ENCODE data around the gene PPM1A. TPM values are rescaled to one million over a fixed set of nuclear protein-coding genes. Genes with fewer than 3 reads are reported as not detected.

PPM1A gene
- total and polyA plus RNA-seq, 9 of the 15 experiments (the other 6 are each of a cell fraction or from before 2014, with no cell fraction given) = 5.5 to 23.9 (median 15.2) TPM

DNA sequence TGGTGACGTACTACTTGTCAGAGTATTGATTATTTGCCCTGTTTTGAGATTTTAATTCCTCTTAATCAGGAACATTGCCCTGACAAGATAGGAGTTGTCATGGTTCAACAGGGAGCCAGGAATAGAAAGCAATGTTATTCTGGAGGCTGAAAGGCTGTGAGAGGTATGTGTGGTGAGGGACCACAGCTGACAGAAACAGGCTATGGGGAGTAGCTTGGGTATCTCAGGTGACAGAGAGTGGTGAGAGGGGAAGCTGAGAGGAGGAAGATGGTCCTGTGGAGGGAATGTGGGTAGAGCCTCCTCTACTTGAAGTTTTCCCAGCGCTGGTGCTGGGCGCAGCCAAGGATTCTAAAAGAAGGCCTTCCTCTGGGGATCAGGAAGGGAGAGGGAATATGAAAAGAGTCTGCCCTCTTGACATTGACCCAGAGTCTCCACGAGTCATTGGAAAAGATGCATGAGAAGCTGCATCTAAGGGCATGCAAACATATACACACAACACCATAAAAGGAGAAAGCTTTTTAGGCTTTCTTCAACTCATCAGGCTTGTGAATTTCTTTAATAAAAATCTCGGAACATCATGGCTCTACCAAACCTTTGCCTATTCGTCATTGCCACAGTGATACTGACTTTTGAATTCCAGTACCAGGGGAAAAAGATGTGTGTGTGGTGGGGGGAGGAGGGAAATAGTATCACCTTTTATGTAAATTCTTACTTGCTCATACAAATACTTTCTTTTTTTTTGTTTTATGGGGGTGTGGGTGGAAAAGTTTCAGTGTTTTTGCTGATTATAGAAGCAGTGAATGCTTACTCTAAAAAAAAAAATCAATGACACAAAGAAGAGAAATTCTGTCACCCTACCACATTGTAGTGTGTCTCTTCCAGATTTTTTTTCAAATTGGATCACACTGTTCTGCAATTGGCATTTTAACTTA is 43.9 kb upstream of the PPM1A start (continued):
- TF ChIP-seq, protein P1, sequence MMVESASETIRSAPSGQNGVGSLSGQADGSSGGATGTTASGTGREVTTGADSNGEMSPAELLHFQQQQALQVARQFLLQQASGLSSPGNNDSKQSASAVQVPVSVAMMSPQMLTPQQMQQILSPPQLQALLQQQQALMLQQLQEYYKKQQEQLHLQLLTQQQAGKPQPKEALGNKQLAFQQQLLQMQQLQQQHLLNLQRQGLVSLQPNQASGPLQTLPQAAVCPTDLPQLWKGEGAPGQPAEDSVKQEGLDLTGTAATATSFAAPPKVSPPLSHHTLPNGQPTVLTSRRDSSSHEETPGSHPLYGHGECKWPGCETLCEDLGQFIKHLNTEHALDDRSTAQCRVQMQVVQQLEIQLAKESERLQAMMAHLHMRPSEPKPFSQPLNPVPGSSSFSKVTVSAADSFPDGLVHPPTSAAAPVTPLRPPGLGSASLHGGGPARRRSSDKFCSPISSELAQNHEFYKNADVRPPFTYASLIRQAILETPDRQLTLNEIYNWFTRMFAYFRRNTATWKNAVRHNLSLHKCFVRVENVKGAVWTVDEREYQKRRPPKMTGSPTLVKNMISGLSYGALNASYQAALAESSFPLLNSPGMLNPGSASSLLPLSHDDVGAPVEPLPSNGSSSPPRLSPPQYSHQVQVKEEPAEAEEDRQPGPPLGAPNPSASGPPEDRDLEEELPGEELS (CRISPR knock-in tag; IDR thresholded peaks at IDR 0.05; ENCODE audit: borderline replicate concordance) = no peak
- TF ChIP-seq ESRRA (IDR thresholded peaks at IDR 0.05; ENCODE audit: borderline replicate concordance, low read depth) (no peak), CEBPG (CRISPR knock-in tag; IDR thresholded peaks at IDR 0.05) (no peak), CEBPG (tag; conservative IDR thresholded peaks at IDR 0.05 in 1 of 2, IDR thresholded peaks at IDR 0.05 in 1 of 2) (no peak)
- TF ChIP-seq, protein P2, sequence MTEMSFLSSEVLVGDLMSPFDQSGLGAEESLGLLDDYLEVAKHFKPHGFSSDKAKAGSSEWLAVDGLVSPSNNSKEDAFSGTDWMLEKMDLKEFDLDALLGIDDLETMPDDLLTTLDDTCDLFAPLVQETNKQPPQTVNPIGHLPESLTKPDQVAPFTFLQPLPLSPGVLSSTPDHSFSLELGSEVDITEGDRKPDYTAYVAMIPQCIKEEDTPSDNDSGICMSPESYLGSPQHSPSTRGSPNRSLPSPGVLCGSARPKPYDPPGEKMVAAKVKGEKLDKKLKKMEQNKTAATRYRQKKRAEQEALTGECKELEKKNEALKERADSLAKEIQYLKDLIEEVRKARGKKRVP (CRISPR knock-in tag; IDR thresholded peaks at IDR 0.05) = no peak

DNA sequence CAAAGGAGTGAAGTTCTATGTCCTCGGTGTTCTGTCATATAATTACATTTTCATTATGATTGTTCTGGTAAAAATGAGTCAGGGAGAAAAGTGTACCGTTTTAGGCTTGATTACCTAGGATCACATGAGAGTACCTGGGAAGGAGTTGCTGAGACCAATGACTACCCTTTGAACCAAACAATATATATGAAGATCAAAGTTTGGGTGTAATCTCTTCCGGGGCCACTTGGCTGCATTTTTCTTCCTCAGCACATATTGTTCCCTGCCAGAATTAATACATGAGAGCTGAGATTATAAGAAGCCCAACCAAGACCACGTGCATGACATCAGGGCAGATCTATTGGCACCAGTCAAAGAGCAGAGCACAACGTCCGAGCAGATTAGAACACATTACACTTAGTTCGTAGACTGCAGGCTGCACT is 42.8 kb upstream of the PPM1A start:
- no peak for FAIRE-seq
- Histone ChIP-seq H3K4me3 (no peak overlapping the region), H4K20me1 (replicated peaks; ENCODE audit: control insufficient read depth, insufficient read depth, low read length) (no peaks in the 10 kb centered on the region), H3K27ac (ENCODE audit: extremely low read depth, low read depth, low read length) (no peak overlapping the region), H3K9ac (ENCODE audit: insufficient read depth in 1 of 2, low read depth in 2 of 2, low read length in 2 of 2) (no peak overlapping the region), H3K9me1 (ENCODE audit: control insufficient read depth, insufficient read depth, low read length) (no peaks in the 10 kb centered on the region), H2AFZ (ENCODE audit: low read depth, low read length) (0 out of 2 replicates have a peak overlapping the region, but pooled peaks have one; percentile 40), H3K79me2 (ENCODE audit: control insufficient read depth, insufficient read depth, low read length) (no peaks in the 10 kb centered on the region), H3K4me2 (ENCODE audit: insufficient read depth, low read length) (no peak overlapping the region), H3K9me3 (replicated peaks; ENCODE audit: control insufficient read depth, insufficient read depth, low read depth, low read length) (no peaks in the 10 kb centered on the region), H3K36me3 (ENCODE audit: control insufficient read depth, insufficient read depth, low read length) (no peaks in the 10 kb centered on the region), H3K27me3 (ENCODE audit: control insufficient read depth in 2 of 2, insufficient read depth in 2 of 2, low read length in 2 of 2) (no peaks in the 10 kb centered on the region), H3K4me1 (replicated peaks in 1 of 2; ENCODE audit: control insufficient read depth in 2 of 2, insufficient read depth in 2 of 2, low read length in 2 of 2) (no peaks in the 10 kb centered on the region)
- no TSS peak for BruUV-seq (replicated peaks)
- ATAC-seq = no peak; the same call in 2 of the 3 replicates
- no peak for DNase-seq (ENCODE audit: extremely low read depth in 1 of 4, low spot score in 3 of 4)
- ChIA-PET POLR2A (no interaction called here), CTCF (ENCODE audit: low intra/inter-chr PET ratio) (interaction anchor here (0.7 kb wide), 1 partner anchor 351 kb away, joined by 3 read pairs; no protein-coding TSS in a partner anchor)
- 19% methylated on average over 7 of the region's 7 CpGs for WGBS (ENCODE audit: insufficient coverage, low coverage, missing lambda C conversion rate)
- intact Hi-C loops (cut with micrococcal nuclease) = no loop called here
- in situ Hi-C loops (cut with MboI) = loop anchor here (10.0 kb wide), 1 partner anchor 129 kb away; no protein-coding TSS in a partner anchor
- TF ChIP-seq ZNF146 (CRISPR knock-in tag; IDR thresholded peaks at IDR 0.05; ENCODE audit: unreplicated experiment) (no peak), DDX20 (tag; IDR thresholded peaks at IDR 0.05; ENCODE audit: low read depth) (no peak), PYGO2 (tag; IDR thresholded peaks at IDR 0.05) (no peak), L3MBTL2 (IDR thresholded peaks at IDR 0.05) (no peak), NONO (IDR thresholded peaks at IDR 0.05; ENCODE audit: low read depth in 2 of 2, low read length in 1 of 2) (no peak), ZNF584 (CRISPR knock-in tag; IDR thresholded peaks at IDR 0.05; ENCODE audit: low read depth) (no peak), NFYB (IDR thresholded peaks at IDR 0.05; ENCODE audit: extremely low read depth, insufficient read length) (no peak), ARID1B (IDR thresholded peaks at IDR 0.05) (no peak)
- TF ChIP-seq, protein P3, sequence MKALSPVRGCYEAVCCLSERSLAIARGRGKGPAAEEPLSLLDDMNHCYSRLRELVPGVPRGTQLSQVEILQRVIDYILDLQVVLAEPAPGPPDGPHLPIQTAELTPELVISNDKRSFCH (CRISPR knock-in tag; IDR thresholded peaks at IDR 0.05) = no peak
- TF ChIP-seq, protein P3 (tag; IDR thresholded peaks at IDR 0.05) = no peak

Measured in K562 (cell line).